Keratinocyte (primary cell): Measurements from ENCODE around the gene JHY.

Experiments used
- CTCF ChIP-seq, 3 experiments: IDR thresholded peaks in 1 of 3; conservative IDR thresholded peaks in 1 of 3; optimal IDR thresholded peaks in 1 of 3; 2 replicates in 2 of 3; 3 replicates in 1 of 3; pipeline versions ENCODE3 to v1.5.1; 2011; ENCODE audit warnings: low read length in 3 of 3, mild to moderate bottlenecking in 3 of 3, moderate library complexity in 2 of 3, control low read depth in 1 of 3, inconsistent platforms in 1 of 3; ENCODE audit not compliant: insufficient read depth in 2 of 3; ENCODE audit errors: extremely low read depth in 1 of 3
- EZH2 ChIP-seq: IDR thresholded peaks from one replicate; pipeline ENCODE4 v1.6.1; 2012; ENCODE audit warnings: inconsistent platforms, mild to moderate bottlenecking, low read length, moderate library complexity

- TF ChIP-seq CTCF (optimal IDR thresholded peaks at IDR 0.05 in 1 of 3, IDR thresholded peaks at IDR 0.05 in 1 of 3, conservative IDR thresholded peaks at IDR 0.05 in 1 of 3; ENCODE audit: extremely low read depth in 1 of 3, insufficient read depth in 2 of 3, low read length in 3 of 3) (no peak), EZH2 (no peak)
Observed at GRCh38 chr11:122923302-122923701, 40.7 kb downstream of the JHY start.
